HepG2 (cell line): ENCODE data around the gene BCCIP. TPM values are rescaled to one million over a fixed set of nuclear protein-coding genes. Genes with fewer than 3 reads are reported as not detected.

Experiments used
- ATAC-seq: fragments of 200-7000 bp; cut with Tn5 transposase; 3 replicates; pipeline ENCODE4 v1.9.1; 2020; ENCODE audit warnings: mild to moderate bottlenecking, moderate library complexity
- BruUV-seq: library from RNA; stranded (reverse); fragments of 400-500 nt; replicated peaks from 2 replicates; lab custom pipeline; 2021; lab: Mats Ljungman, UMichigan
- CTCF ChIA-PET: fragments of 300-600 bp; formaldehyde crosslinking; extraction: SDS; loops from one replicate; lab custom pipeline; 2021; ENCODE audit warnings: low total read pairs, inconsistent platforms, low intra/inter-chr PET ratio; lab: Yijun Ruan, JAX
- POLR2A ChIA-PET: fragments of 350-600 bp; sonication (Branson Sonifier 250); formaldehyde crosslinking; loops from one replicate; lab custom pipeline; 2020; ENCODE audit warnings: antibody characterized with exemption, inconsistent platforms; lab: Yijun Ruan, JAX
- DNase-seq: peaks from one replicate; pipeline ENCODE4 v3.0.0-alpha.2; 2015; ENCODE audit warnings: low spot score
- FAIRE-seq: peaks from 3 replicates; lab custom pipeline; 2011; peaks lifted over from hg19 to GRCh38; lab: Jason Lieb, UNC
- H2AFZ ChIP-seq: one replicate; pipeline ENCODE4 v1.6.1; 2011; ENCODE audit warnings: low read length, inconsistent platforms
- H3K27ac ChIP-seq: fragments of 300-600 bp; 3 replicates; pipeline ENCODE4 v1.8.0; 2011; ENCODE audit warnings: mixed run types, mild to moderate bottlenecking, mixed read lengths, low read length, inconsistent platforms; ENCODE audit not compliant: insufficient read depth; ENCODE audit errors: extremely low read length
- H3K27me3 ChIP-seq, 2 experiments: fragments of 200-600 bp in 1 of 2; 2 replicates in 1 of 2; 3 replicates in 1 of 2; pipeline versions ENCODE4 v1.6.0 to v1.8.0; 2011; ENCODE audit warnings: low read length in 2 of 2, mild to moderate bottlenecking in 2 of 2, moderate library complexity in 2 of 2, inconsistent platforms in 1 of 2; ENCODE audit not compliant: insufficient read depth in 2 of 2, control insufficient read depth in 1 of 2
- H3K36me3 ChIP-seq, 2 experiments: fragments of 200-600 bp in 1 of 2; replicated peaks in 1 of 2; 2 replicates in 1 of 2; 3 replicates in 1 of 2; pipeline versions ENCODE4 v1.5.1 to v1.8.0; 2011; ENCODE audit warnings: low read length in 2 of 2, inconsistent platforms in 1 of 2; ENCODE audit not compliant: insufficient read depth in 2 of 2, control insufficient read depth in 1 of 2
- H3K4me1 ChIP-seq: 2 replicates; pipeline ENCODE4 v1.5.1; 2012; ENCODE audit warnings: low read length, inconsistent platforms; ENCODE audit not compliant: insufficient read depth
- H3K4me2 ChIP-seq: 2 replicates; pipeline ENCODE4 v1.6.0; 2011; ENCODE audit warnings: low read depth, low read length, inconsistent platforms
- H3K4me3 ChIP-seq, 3 experiments: fragments of 200-600 bp in 1 of 3; sonication (generic), shearing (Covaris generic) in 1 of 3; replicated peaks in 1 of 3; 2 replicates each; pipeline ENCODE4 v1.5.1; 2011 to 2016; ENCODE audit warnings: low read length in 3 of 3, inconsistent platforms in 2 of 3, low read depth in 2 of 3, mild to moderate bottlenecking in 2 of 3, control low read depth in 1 of 3, mixed read lengths in 1 of 3; ENCODE audit not compliant: insufficient read depth in 1 of 3
- H3K79me2 ChIP-seq: one replicate; pipeline ENCODE4 v1.6.1; 2011; ENCODE audit warnings: low read length, inconsistent platforms; ENCODE audit not compliant: insufficient read depth
- H3K9ac ChIP-seq: 2 replicates; pipeline ENCODE4 v1.6.0; 2011; ENCODE audit warnings: mild to moderate bottlenecking, low read depth, low read length, inconsistent platforms; ENCODE audit not compliant: insufficient read depth
- H3K9me3 ChIP-seq: 2 replicates; pipeline ENCODE4 v1.5.1; 2012; ENCODE audit warnings: mild to moderate bottlenecking, low read length
- H4K20me1 ChIP-seq: 2 replicates; pipeline ENCODE4 v1.6.0; 2011; ENCODE audit warnings: inconsistent platforms, mild to moderate bottlenecking, low read length, moderate library complexity; ENCODE audit not compliant: insufficient read depth
- CBX1 ChIP-seq: IDR thresholded peaks from one replicate; pipeline ENCODE4 v1.6.1; 2016; ENCODE audit warnings: antibody characterized with exemption, low read depth
- ELF3 ChIP-seq: IDR thresholded peaks from 2 replicates; pipeline ENCODE4 v1.6.1; 2016; ENCODE audit warnings: missing genetic modification reagents, missing compliant biosample characterization
- GMEB2 ChIP-seq: IDR thresholded peaks from 2 replicates; pipeline ENCODE4 v1.6.1; 2016; ENCODE audit warnings: missing biosample characterization, missing genetic modification reagents, low read depth
- KDM1A ChIP-seq: IDR thresholded peaks from 2 replicates; pipeline ENCODE4 v1.6.1; 2016; ENCODE audit warnings: missing compliant biosample characterization
- NFE2 ChIP-seq: sonication (generic); formaldehyde crosslinking; IDR thresholded peaks from 2 replicates; pipeline ENCODE4 v1.4.0; 2020; ENCODE audit warnings: missing genetic modification reagents
- NR2F2 ChIP-seq: IDR thresholded peaks from 2 replicates; pipeline ENCODE4 v1.6.1; 2012; ENCODE audit warnings: low read depth, inconsistent platforms, borderline replicate concordance
- PAF1 ChIP-seq: IDR thresholded peaks from 2 replicates; pipeline ENCODE4 v1.6.1; 2016; ENCODE audit warnings: missing genetic modification reagents, missing compliant biosample characterization
- POGK ChIP-seq: sonication (generic); formaldehyde crosslinking; conservative IDR thresholded peaks from 2 replicates; pipeline ENCODE4 v1.8.0; 2022; ENCODE audit warnings: mild to moderate bottlenecking, moderate library complexity, missing genetic modification reagents
- SRF ChIP-seq: IDR thresholded peaks from 2 replicates; pipeline ENCODE4 v1.6.1; 2011; ENCODE audit warnings: mild to moderate bottlenecking, low read depth, low read length, moderate library complexity
- SRY ChIP-seq: sonication (generic); formaldehyde crosslinking; IDR thresholded peaks from 2 replicates; pipeline ENCODE4 v1.8.0; 2022; ENCODE audit warnings: mild to moderate bottlenecking, missing genetic modification reagents
- STAT6 ChIP-seq: sonication (generic); formaldehyde crosslinking; IDR thresholded peaks from 2 replicates; pipeline ENCODE4 v1.4.0; 2020; ENCODE audit warnings: missing genetic modification reagents, mild to moderate bottlenecking, borderline replicate concordance
- SUZ12 ChIP-seq: fragments of 150-350 bp; IDR thresholded peaks from 2 replicates; pipeline ENCODE4 v1.6.1; 2014; ENCODE audit warnings: low read depth, low read length
- TCF12 ChIP-seq, 2 experiments: fragments of 450-650 bp in 1 of 2; sonication (generic) in 1 of 2; formaldehyde crosslinking in 1 of 2; IDR thresholded peaks; 2 replicates each; pipeline versions ENCODE4 v1.6.1 to v1.8.0; 2017 to 2022; ENCODE audit warnings: antibody characterized with exemption in 1 of 2, mild to moderate bottlenecking in 1 of 2, missing genetic modification reagents in 1 of 2, moderate library complexity in 1 of 2
- U2AF1 ChIP-seq: fragments of 200-400 bp; formaldehyde crosslinking; optimal IDR thresholded peaks from 2 replicates; pipeline ENCODE3; 2017; ENCODE audit warnings: mild to moderate bottlenecking, low read depth, low read length
- ZBTB42 ChIP-seq: sonication (generic); formaldehyde crosslinking; IDR thresholded peaks from 2 replicates; pipeline ENCODE4 v1.5.0; 2020; ENCODE audit warnings: mild to moderate bottlenecking, missing genetic modification reagents
- ZNF251 ChIP-seq: sonication (generic); formaldehyde crosslinking; IDR thresholded peaks from 2 replicates; pipeline ENCODE4 v1.9.0; 2021; ENCODE audit warnings: mild to moderate bottlenecking, missing genetic modification reagents
- ZNF367 ChIP-seq: sonication (generic); formaldehyde crosslinking; IDR thresholded peaks from 2 replicates; pipeline ENCODE4 v1.4.0; 2020; ENCODE audit warnings: missing genetic modification reagents, borderline replicate concordance
- ZNF629 ChIP-seq: sonication (generic); formaldehyde crosslinking; conservative IDR thresholded peaks from 2 replicates; pipeline ENCODE4 v1.5.0; 2020; ENCODE audit warnings: missing genetic modification reagents
- ZNF790 ChIP-seq: sonication (generic); formaldehyde crosslinking; IDR thresholded peaks from 2 replicates; pipeline ENCODE4 v1.8.0; 2022; ENCODE audit warnings: missing genetic modification reagents, mild to moderate bottlenecking, borderline replicate concordance
- ZSCAN5A ChIP-seq: sonication (generic); formaldehyde crosslinking; IDR thresholded peaks from 2 replicates; pipeline ENCODE4 v1.8.0; 2022; ENCODE audit warnings: mild to moderate bottlenecking, missing genetic modification reagents, borderline replicate concordance
- WGBS: methylation state at CpG from one replicate; pipeline ENCODE4 v1.1.6; 2017; ENCODE audit warnings: low lambda C conversion rate; 5-methylcytosine and 5-hydroxymethylcytosine counted together
- in situ Hi-C: cut with HindIII; loops from 2 replicates; pipeline ENCODE4 v1.10.0; 2017; ENCODE audit warnings: low pct_unique_long_range_greater_than_20kb; ENCODE audit not compliant: extremely low pct_ligation_motif_present
- intact Hi-C: fragments of 100-400 bp; cut with micrococcal nuclease; formaldehyde crosslinking; loops from one replicate; pipeline ENCODE4 v1.10.0; 2022; ENCODE audit not compliant: unreplicated experiment
- polyA plus RNA-seq, 8 experiments: library from polyadenylated mRNA; depleted of rRNA in 3 of 8; stranded (reverse) in 7 of 8; unstranded in 1 of 8; fragments of >200 nt; fragmentation: Illumina TruSeq in 4 of 8; extraction: Trizol in 4 of 8; gene quantifications; 2 replicates each; pipeline versions ENCODE4 v1.2.1 to v1.2.3, GENCODE V29; 2011 to 2016; ENCODE audit warnings: low read depth in 4 of 8, missing spikeins in 1 of 8, mixed read lengths in 1 of 8; ENCODE audit not compliant: insufficient read depth in 1 of 8
- total RNA-seq, 5 experiments: library from RNA; depleted of rRNA; stranded (reverse); fragments of >200 nt; fragmentation: Illumina TruSeq; extraction: Trizol; gene quantifications; 2 replicates each; pipeline ENCODE4 v1.2.3, GENCODE V29; 2016; ENCODE audit warnings: low read depth in 1 of 5

Gene BCCIP
- total and polyA plus RNA-seq, 2 of the 13 experiments (the other 11 are each of a cell fraction or from before 2014, with no cell fraction given): 37.0 to 132 TPM

- H3K79me2 ChIP-seq: no peaks in the 10 kb centered on the region
- in situ Hi-C loops: no loop called here
- peaks cover 28% of the 10 kb centered on the region for H3K4me1 ChIP-seq
- H3K9ac ChIP-seq: no peak overlapping the region
- ATAC-seq (no peak), FAIRE-seq (no peak), DNase-seq (no peak)
- H3K4me2 ChIP-seq: no peak overlapping the region
- POLR2A ChIA-PET: no interaction called here
- CTCF ChIA-PET: no interaction called here
- 86% methylated on average over 3 of the region's 5 CpGs for WGBS
- TF ChIP-seq SRF (no peak), ZNF629 (no peak), POGK (no peak), GMEB2 (CRISPR knock-in tag) (no peak), NFE2 (CRISPR knock-in tag) (no peak), SRY (CRISPR knock-in tag) (no peak), ZNF367 (CRISPR knock-in tag) (no peak), TCF12 (IDR thresholded peaks at IDR 0.05) (no peak), TCF12 (CRISPR knock-in tag; IDR thresholded peaks at IDR 0.05) (no peak), ZSCAN5A (no peak), ELF3 (no peak), ZBTB42 (no peak), ZNF790 (CRISPR knock-in tag) (no peak), STAT6 (no peak), U2AF1 (no peak), ZNF251 (CRISPR knock-in tag) (no peak), NR2F2 (no peak), KDM1A (no peak), CBX1 (no peak), SUZ12 (no peak), PAF1 (no peak)
- no peaks in the 10 kb centered on the region for H4K20me1 ChIP-seq
- H3K4me3 ChIP-seq: no peak overlapping the region
- H2AFZ ChIP-seq: no peak overlapping the region
- H3K27me3 ChIP-seq: no peaks in the 10 kb centered on the region
- no TSS peak for BruUV-seq
- no peaks in the 10 kb centered on the region for H3K9me3 ChIP-seq
- H3K27ac ChIP-seq: no peak overlapping the region
- intact Hi-C loops: no loop called here
- peaks cover 6 to 15% of the 10 kb centered on the region in 2 experiments for H3K36me3 ChIP-seq
Measured at GRCh38 chr10:125802131-125802530, 21.2 kb upstream of the BCCIP start.
